Astrocyte (in vitro differentiated cells and primary cell): ENCODE results near the gene CHCHD6. TPM values are rescaled to one million over a fixed set of nuclear protein-coding genes. Genes with fewer than 3 reads are reported as not detected.

ENCODE experiments used
- DNase-seq: peaks from one replicate; pipeline ENCODE4 v3.0.0-alpha.2; 2010; ENCODE audit warnings: low read depth
- FAIRE-seq: peaks from 2 replicates; lab custom pipeline; 2011; peaks lifted over from hg19 to GRCh38; lab: Jason Lieb, UNC
- H2AFZ ChIP-seq: 2 replicates; pipeline ENCODE4 v1.6.0; 2012; ENCODE audit warnings: low read depth, low read length, inconsistent platforms
- H3K27ac ChIP-seq: 2 replicates; pipeline ENCODE4 v1.5.1; 2011; ENCODE audit warnings: low read depth, low read length, inconsistent platforms
- H3K27me3 ChIP-seq: 2 replicates; pipeline ENCODE4 v1.6.0; 2011; ENCODE audit warnings: low read length, inconsistent platforms; ENCODE audit not compliant: insufficient read depth
- H3K36me3 ChIP-seq: 2 replicates; pipeline ENCODE4 v1.5.1; 2011; ENCODE audit warnings: low read length, inconsistent platforms; ENCODE audit not compliant: insufficient read depth
- H3K4me1 ChIP-seq: 2 replicates; pipeline ENCODE4 v1.5.1; 2011; ENCODE audit warnings: low read length, inconsistent platforms; ENCODE audit not compliant: insufficient read depth
- H3K4me2 ChIP-seq: 2 replicates; pipeline ENCODE4 v1.6.0; 2012; ENCODE audit warnings: low read length, inconsistent platforms
- H3K4me3 ChIP-seq: 2 replicates; pipeline ENCODE4 v1.5.1; 2011; ENCODE audit warnings: low read depth, mild to moderate bottlenecking, low read length, inconsistent platforms; ENCODE audit not compliant: insufficient read depth
- H3K79me2 ChIP-seq: 2 replicates; pipeline ENCODE4 v1.6.0; 2012; ENCODE audit warnings: mild to moderate bottlenecking, low read length, inconsistent platforms; ENCODE audit not compliant: insufficient read depth
- H3K9ac ChIP-seq: 2 replicates; pipeline ENCODE4 v1.6.0; 2012; ENCODE audit warnings: mild to moderate bottlenecking, low read length, inconsistent platforms
- H3K9me3 ChIP-seq: 2 replicates; pipeline ENCODE4 v1.5.1; 2012; ENCODE audit warnings: low read depth, mild to moderate bottlenecking, low read length, inconsistent platforms; ENCODE audit not compliant: insufficient read depth
- H4K20me1 ChIP-seq: 2 replicates; pipeline ENCODE4 v1.6.0; 2012; ENCODE audit warnings: low read length, inconsistent platforms; ENCODE audit not compliant: insufficient read depth
- H3K27ac Mint-ChIP-seq: one replicate; pipeline ENCODE4 v1.8.0; 2021; ENCODE audit warnings: mild to moderate bottlenecking, mixed read lengths; ENCODE audit not compliant: unreplicated experiment
- H3K27me3 Mint-ChIP-seq: one replicate; pipeline ENCODE4 v1.8.0; 2021; ENCODE audit warnings: low read depth, mixed read lengths; ENCODE audit not compliant: unreplicated experiment
- H3K36me3 Mint-ChIP-seq: one replicate; pipeline ENCODE4 v1.8.0; 2021; ENCODE audit warnings: low read depth, mixed read lengths; ENCODE audit not compliant: unreplicated experiment
- H3K4me1 Mint-ChIP-seq: one replicate; pipeline ENCODE4 v1.8.0; 2021; ENCODE audit warnings: low read depth, mixed read lengths; ENCODE audit not compliant: unreplicated experiment
- H3K4me3 Mint-ChIP-seq: one replicate; pipeline ENCODE4 v1.8.0; 2021; ENCODE audit warnings: mild to moderate bottlenecking, moderate library complexity, mixed read lengths; ENCODE audit not compliant: unreplicated experiment
- H3K9me3 Mint-ChIP-seq: one replicate; pipeline ENCODE4 v1.8.0; 2021; ENCODE audit warnings: mild to moderate bottlenecking, mixed read lengths; ENCODE audit not compliant: unreplicated experiment
- CTCF ChIP-seq: IDR thresholded peaks from 2 replicates; pipeline ENCODE4 v1.5.1; 2011; ENCODE audit warnings: low read depth, mild to moderate bottlenecking, inconsistent platforms, low read length, moderate library complexity; ENCODE audit not compliant: insufficient read depth
- EZH2 ChIP-seq: IDR thresholded peaks from 2 replicates; pipeline ENCODE4 v1.6.1; 2012; ENCODE audit warnings: mild to moderate bottlenecking, low read length, inconsistent platforms; ENCODE audit not compliant: insufficient read depth
- total RNA-seq: library from RNA; stranded (reverse); gene quantifications from 2 replicates; pipeline ENCODE4 v1.2.1, GENCODE V29; 2021

CHCHD6 gene
- total RNA-seq, 1 donor from 2014 or later = 21.1 TPM

- no peaks in the 10 kb centered on the region for H3K4me1 Mint-ChIP-seq
- Histone ChIP-seq H3K4me1 (no peaks in the 10 kb centered on the region), H3K9me3 (no peaks in the 10 kb centered on the region), H3K27ac (no peak overlapping the region), H4K20me1 (no peaks in the 10 kb centered on the region), H3K36me3 (no peaks in the 10 kb centered on the region), H3K79me2 (no peaks in the 10 kb centered on the region), H2AFZ (no peak overlapping the region), H3K27me3 (no peaks in the 10 kb centered on the region), H3K4me3 (no peak overlapping the region), H3K9ac (no peak overlapping the region), H3K4me2 (no peak overlapping the region)
- no peak overlapping the region for H3K4me3 Mint-ChIP-seq
- H3K9me3 Mint-ChIP-seq = no peaks in the 10 kb centered on the region
- no peaks in the 10 kb centered on the region for H3K27me3 Mint-ChIP-seq
- no peak for FAIRE-seq
- no peak overlapping the region for H3K27ac Mint-ChIP-seq
- TF ChIP-seq EZH2 (no peak), CTCF (no peak)
- peaks cover 5% of the 10 kb centered on the region for H3K36me3 Mint-ChIP-seq
- no peak for DNase-seq
These were observed 174.6 kb downstream of the CHCHD6 start for GRCh38 chr3:126878664-126879063.

- TF ChIP-seq EZH2 (no peak), CTCF (no peak)
- H3K36me3 Mint-ChIP-seq = peaks cover 6% of the 10 kb centered on the region
- H2AFZ ChIP-seq = no peak overlapping the region
- no peaks in the 10 kb centered on the region for H3K27me3 ChIP-seq
- no peak overlapping the region for H3K4me3 Mint-ChIP-seq
- FAIRE-seq = no peak
- no peak overlapping the region for H3K27ac Mint-ChIP-seq
- no peak overlapping the region for H3K4me3 ChIP-seq
- no peak for DNase-seq
- peaks cover 2% of the 10 kb centered on the region for H3K27me3 Mint-ChIP-seq
- H3K4me1 Mint-ChIP-seq = no peaks in the 10 kb centered on the region
- H3K4me1 ChIP-seq = no peaks in the 10 kb centered on the region
- no peaks in the 10 kb centered on the region for H3K9me3 ChIP-seq
- no peak overlapping the region for H3K9ac ChIP-seq
- H3K27ac ChIP-seq = no peak overlapping the region
- H3K79me2 ChIP-seq = no peaks in the 10 kb centered on the region
- no peaks in the 10 kb centered on the region for H3K36me3 ChIP-seq
- no peaks in the 10 kb centered on the region for H4K20me1 ChIP-seq
- no peak overlapping the region for H3K4me2 ChIP-seq
- H3K9me3 Mint-ChIP-seq = no peaks in the 10 kb centered on the region
These were observed 176.9 kb downstream of the CHCHD6 start for GRCh38 chr3:126880901-126881300.

- Mint-ChIP-seq H3K4me1 (peaks cover 8% of the 10 kb centered on the region), H3K36me3 (peaks cover 4% of the 10 kb centered on the region), H3K9me3 (no peaks in the 10 kb centered on the region), H3K4me3 (no peak overlapping the region), H3K27me3 (peaks cover 2% of the 10 kb centered on the region), H3K27ac (no peak overlapping the region)
- Histone ChIP-seq H3K27ac (no peak overlapping the region), H3K4me2 (no peak overlapping the region), H3K36me3 (no peaks in the 10 kb centered on the region), H3K9ac (no peak overlapping the region), H3K9me3 (no peaks in the 10 kb centered on the region), H2AFZ (no peak overlapping the region), H3K79me2 (no peaks in the 10 kb centered on the region), H4K20me1 (no peaks in the 10 kb centered on the region), H3K4me1 (no peaks in the 10 kb centered on the region), H3K4me3 (no peak overlapping the region), H3K27me3 (no peaks in the 10 kb centered on the region)
- no peak for FAIRE-seq
- DNase-seq = no peak
- TF ChIP-seq CTCF (no peak), EZH2 (no peak)
These were observed 177.8 kb downstream of the CHCHD6 start for GRCh38 chr3:126881861-126882260.
